Measurements from ENCODE around the gene PPARD.

DNA sequence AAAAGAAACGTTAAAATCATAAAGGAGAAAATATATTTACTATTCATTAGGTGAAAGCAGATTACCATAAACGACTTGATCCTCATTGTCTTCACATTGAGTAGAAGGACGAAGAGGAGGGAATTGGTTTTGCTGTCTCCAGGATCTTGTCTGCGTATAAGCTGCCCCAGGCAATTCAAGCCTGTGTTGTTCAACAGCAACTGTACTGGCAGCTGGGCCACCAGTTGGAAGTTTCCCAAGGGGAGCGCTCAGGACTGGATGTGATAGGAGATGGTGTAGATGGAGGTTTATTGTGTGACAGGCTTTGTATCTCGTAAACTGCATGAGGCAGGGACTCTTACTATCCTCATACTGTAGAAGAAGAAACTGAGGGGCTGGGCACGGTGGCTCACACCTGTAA lies 105.8 kb downstream of the PPARD start:
- TF ChIP-seq, protein P1, sequence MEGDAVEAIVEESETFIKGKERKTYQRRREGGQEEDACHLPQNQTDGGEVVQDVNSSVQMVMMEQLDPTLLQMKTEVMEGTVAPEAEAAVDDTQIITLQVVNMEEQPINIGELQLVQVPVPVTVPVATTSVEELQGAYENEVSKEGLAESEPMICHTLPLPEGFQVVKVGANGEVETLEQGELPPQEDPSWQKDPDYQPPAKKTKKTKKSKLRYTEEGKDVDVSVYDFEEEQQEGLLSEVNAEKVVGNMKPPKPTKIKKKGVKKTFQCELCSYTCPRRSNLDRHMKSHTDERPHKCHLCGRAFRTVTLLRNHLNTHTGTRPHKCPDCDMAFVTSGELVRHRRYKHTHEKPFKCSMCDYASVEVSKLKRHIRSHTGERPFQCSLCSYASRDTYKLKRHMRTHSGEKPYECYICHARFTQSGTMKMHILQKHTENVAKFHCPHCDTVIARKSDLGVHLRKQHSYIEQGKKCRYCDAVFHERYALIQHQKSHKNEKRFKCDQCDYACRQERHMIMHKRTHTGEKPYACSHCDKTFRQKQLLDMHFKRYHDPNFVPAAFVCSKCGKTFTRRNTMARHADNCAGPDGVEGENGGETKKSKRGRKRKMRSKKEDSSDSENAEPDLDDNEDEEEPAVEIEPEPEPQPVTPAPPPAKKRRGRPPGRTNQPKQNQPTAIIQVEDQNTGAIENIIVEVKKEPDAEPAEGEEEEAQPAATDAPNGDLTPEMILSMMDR (conservative IDR thresholded peaks at IDR 0.05; ENCODE audit: low read length): no peak
- no peak for TF ChIP-seq EZH2phosphoT487 (IDR thresholded peaks at IDR 0.05; ENCODE audit: borderline replicate concordance, low read depth, low read length)

Data from OCI-LY7 (cell line).